Measurements from ENCODE around the gene CRYBA2.

Gene CRYBA2

DNA sequence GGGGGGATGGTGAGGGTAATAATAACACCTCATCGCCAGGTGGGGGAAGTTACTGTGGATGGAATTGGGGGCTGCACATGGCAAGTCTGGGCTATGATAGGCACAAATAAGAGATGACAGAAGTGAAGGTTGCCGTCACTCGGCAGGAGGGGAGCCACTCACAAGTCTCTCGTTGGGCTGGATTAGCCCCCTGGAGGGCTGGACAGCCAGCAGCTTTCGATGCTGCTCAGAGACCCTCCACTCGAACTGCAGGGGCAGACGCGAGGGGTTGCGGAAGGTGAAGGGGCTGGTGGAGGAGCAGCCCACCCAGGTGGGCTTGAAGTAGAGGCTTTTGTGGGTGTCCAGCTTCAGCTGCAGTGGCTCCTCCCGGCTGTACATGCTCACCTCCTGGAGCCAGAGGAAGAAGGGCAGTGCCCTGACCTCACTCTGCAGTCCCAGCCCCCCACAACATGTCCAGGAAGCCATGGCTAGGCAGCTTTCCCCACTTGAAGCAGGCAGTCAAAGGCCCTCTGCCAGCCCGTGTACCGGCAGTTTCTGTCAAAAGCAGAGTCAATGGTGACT, 29.9 kb upstream of the CRYBA2 start:
- TF ChIP-seq, protein P1, sequence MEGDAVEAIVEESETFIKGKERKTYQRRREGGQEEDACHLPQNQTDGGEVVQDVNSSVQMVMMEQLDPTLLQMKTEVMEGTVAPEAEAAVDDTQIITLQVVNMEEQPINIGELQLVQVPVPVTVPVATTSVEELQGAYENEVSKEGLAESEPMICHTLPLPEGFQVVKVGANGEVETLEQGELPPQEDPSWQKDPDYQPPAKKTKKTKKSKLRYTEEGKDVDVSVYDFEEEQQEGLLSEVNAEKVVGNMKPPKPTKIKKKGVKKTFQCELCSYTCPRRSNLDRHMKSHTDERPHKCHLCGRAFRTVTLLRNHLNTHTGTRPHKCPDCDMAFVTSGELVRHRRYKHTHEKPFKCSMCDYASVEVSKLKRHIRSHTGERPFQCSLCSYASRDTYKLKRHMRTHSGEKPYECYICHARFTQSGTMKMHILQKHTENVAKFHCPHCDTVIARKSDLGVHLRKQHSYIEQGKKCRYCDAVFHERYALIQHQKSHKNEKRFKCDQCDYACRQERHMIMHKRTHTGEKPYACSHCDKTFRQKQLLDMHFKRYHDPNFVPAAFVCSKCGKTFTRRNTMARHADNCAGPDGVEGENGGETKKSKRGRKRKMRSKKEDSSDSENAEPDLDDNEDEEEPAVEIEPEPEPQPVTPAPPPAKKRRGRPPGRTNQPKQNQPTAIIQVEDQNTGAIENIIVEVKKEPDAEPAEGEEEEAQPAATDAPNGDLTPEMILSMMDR (conservative IDR thresholded peaks at IDR 0.05; ENCODE audit: low read length): no peak

DNA sequence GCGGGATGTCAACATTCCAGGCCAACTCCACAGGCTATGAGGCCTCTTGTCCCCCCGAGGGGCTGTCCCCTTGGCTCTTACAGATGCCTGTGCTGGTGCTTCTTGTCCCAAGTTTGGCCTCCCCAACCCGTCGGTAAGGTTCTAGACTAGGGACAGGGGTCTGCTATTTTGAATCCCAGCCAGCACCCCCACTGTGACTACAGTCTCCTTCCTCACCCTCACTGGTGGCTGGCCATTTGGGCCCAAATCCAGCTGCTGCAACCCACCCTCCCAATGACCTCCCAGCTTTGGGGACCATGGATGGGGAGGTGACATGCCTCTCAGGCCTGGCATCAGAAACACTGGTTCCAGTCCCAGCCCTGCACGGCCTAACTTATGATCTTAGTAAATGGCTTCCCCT, 29.4 kb upstream of the CRYBA2 start:
- H3K4me3 ChIP-seq (ENCODE audit: low read length): no peak overlapping the region
- TF ChIP-seq, protein P1 (conservative IDR thresholded peaks at IDR 0.05; ENCODE audit: low read length): no peak
- no peak for DNase-seq (ENCODE audit: low read depth)

More for the DNA sequence above, 29.9 kb upstream of the CRYBA2 start:
- H3K4me3 ChIP-seq (ENCODE audit: low read length): no peak overlapping the region
- DNase-seq (ENCODE audit: low read depth): no peak

GRCh38 chr2:219022041-219022440, 28.8 kb upstream of the CRYBA2 start:
- DNase-seq (ENCODE audit: low read depth): no peak
- TF ChIP-seq, protein P1 (conservative IDR thresholded peaks at IDR 0.05; ENCODE audit: low read length): no peak
- H3K4me3 ChIP-seq (ENCODE audit: low read length): no peak overlapping the region

DNA sequence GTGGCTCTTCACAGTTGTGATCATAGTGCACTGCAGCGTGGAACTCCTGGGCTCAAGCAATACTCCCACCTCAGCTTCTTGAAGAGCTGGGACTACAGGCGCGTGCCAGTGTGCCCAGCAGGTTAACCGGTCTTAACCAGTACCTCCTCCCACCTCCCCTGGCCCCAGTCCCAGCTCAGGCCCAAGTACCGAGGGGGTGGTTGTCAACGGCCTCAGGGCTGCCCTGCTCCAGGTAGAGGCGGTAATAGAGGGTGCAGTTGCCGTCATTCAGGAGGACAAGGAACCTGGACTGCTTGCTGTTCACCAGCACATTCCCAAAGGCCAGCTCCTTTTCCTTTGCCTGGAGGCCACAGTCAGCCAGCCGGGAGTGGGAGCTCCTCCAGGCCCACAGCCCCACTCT, 28.4 kb upstream of the CRYBA2 start:
- no peak for DNase-seq (ENCODE audit: low read depth)
- no peak overlapping the region for H3K4me3 ChIP-seq (ENCODE audit: low read length)
- TF ChIP-seq, protein P1 (conservative IDR thresholded peaks at IDR 0.05; ENCODE audit: low read length): no peak

- TF ChIP-seq, protein P1 (conservative IDR thresholded peaks at IDR 0.05; ENCODE audit: low read length): no peak
- H3K4me3 ChIP-seq (ENCODE audit: low read length): no peak overlapping the region
- DNase-seq (ENCODE audit: low read depth): peak; percentile 3
Measured at GRCh38 chr2:219020604-219021365, 27.6 kb upstream of the CRYBA2 start.

DNA sequence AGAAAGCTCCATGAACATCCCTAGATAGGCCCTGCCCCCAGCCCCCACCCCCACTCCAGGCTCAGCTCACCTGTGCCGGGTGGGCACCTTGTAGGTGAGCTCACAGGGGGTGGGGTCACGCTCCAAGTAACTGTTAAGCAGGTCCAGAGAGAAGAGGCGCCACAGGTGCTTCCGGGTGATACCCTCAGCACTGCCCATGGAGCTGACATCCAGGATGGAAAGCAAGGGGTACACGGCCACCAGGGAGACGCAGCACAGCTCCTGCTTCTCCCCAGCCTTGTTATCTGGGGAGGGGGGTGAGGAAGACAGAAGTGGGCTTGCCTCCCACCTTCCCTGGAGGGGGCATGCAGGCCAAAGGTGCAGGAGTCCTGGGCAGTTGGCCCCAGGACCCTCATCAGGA, 26.2 kb upstream of the CRYBA2 start:
- no peak overlapping the region for H3K4me3 ChIP-seq (ENCODE audit: low read length)
- DNase-seq (ENCODE audit: low read depth): no peak
- TF ChIP-seq, protein P1 (conservative IDR thresholded peaks at IDR 0.05; ENCODE audit: low read length): no peak

GRCh38 chr2:219018726-219019125, 25.5 kb upstream of the CRYBA2 start:
- TF ChIP-seq, protein P1 (conservative IDR thresholded peaks at IDR 0.05; ENCODE audit: low read length): no peak
- no peak overlapping the region for H3K4me3 ChIP-seq (ENCODE audit: low read length)

More at GRCh38 chr2:219018726-219019125, 25.5 kb upstream of the CRYBA2 start:
- DNase-seq (ENCODE audit: low read depth): no peak
